GM12801 (cell line): ENCODE measurements around the gene SHE.

Source experiments
- TF ChIP-seq, protein P1 (sequence below): IDR thresholded peaks from one replicate; pipeline ENCODE4 v1.5.1; 2011; ENCODE audit warnings: control low read depth; ENCODE audit not compliant: insufficient read length; ENCODE audit errors: extremely low read depth

SHE gene

DNA sequence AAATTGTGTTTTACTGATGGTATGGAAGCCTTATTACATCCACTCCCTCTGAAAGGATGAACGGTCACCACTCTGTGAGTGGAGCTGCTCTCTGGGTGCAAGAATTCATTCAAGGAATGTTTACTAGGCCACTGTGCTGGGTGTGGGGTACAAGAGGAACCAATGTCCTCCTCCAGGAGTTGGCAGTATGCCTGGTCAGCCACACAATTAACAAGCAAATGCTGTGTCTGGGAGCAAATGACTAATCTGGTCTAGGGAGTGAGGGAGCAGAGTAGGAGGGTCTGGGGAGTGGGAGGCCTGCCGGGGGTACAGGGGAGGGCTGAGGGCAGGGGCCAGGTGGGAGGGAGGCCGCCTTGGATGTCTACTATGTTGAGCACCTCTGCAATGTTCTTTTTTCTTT, 27.4 kb downstream of the SHE start:
- TF ChIP-seq, protein P1, sequence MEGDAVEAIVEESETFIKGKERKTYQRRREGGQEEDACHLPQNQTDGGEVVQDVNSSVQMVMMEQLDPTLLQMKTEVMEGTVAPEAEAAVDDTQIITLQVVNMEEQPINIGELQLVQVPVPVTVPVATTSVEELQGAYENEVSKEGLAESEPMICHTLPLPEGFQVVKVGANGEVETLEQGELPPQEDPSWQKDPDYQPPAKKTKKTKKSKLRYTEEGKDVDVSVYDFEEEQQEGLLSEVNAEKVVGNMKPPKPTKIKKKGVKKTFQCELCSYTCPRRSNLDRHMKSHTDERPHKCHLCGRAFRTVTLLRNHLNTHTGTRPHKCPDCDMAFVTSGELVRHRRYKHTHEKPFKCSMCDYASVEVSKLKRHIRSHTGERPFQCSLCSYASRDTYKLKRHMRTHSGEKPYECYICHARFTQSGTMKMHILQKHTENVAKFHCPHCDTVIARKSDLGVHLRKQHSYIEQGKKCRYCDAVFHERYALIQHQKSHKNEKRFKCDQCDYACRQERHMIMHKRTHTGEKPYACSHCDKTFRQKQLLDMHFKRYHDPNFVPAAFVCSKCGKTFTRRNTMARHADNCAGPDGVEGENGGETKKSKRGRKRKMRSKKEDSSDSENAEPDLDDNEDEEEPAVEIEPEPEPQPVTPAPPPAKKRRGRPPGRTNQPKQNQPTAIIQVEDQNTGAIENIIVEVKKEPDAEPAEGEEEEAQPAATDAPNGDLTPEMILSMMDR: no peak

DNA sequence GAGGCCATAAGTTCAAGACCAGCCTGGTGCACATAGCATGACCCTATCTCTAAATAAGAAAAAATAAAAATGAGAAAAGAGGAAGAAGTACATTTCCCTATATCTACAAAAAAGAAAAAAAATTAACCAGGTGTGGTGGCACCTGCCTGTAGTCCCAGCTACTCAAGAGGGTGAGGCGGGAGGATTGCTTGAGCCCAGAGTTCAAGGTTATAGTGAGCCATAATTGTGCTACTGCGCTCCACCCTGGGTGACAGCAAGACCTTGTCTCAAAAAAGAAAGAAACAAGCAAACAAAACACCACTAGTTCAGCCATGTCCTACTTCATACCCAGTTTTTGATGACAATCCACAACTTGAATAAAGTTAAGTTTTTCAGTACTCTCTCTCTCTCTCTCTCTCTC, 30.9 kb downstream of the SHE start:
- TF ChIP-seq, protein P1: no peak

DNA sequence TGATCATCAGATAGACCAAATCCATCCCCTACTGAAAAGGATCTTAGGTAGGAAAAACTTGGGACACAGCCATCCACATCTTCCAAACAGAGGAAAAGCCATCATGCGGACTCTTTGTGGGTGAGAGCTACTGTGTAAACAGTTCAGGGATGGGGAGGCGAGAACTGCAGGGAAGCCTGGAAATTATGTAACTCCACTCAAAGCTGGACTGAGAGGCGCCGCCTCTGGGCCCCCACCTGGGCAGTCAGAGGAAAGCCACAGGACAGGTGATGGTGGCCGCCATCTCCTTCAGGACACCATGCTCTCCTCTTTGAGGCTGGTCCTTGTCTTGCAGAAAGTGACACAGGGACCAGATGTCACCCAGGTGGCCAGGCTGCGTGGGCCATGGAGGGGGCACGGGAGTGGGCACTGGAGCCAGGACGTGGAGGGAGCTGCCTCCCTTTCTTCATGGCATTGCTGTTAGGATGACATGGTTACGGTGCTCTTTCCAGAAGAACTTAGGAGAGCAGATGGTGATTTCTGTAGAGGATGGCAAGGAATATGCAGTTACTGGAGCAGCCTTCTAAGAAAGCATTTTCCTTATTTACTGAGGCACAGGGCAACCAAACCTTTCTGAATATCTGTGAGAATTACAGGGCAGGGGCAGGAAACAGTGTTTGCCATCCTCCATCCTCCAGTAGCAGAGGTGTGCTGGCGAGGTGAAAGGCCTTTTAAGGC, 32.2 kb downstream of the SHE start:
- TF ChIP-seq, protein P1: no peak

DNA sequence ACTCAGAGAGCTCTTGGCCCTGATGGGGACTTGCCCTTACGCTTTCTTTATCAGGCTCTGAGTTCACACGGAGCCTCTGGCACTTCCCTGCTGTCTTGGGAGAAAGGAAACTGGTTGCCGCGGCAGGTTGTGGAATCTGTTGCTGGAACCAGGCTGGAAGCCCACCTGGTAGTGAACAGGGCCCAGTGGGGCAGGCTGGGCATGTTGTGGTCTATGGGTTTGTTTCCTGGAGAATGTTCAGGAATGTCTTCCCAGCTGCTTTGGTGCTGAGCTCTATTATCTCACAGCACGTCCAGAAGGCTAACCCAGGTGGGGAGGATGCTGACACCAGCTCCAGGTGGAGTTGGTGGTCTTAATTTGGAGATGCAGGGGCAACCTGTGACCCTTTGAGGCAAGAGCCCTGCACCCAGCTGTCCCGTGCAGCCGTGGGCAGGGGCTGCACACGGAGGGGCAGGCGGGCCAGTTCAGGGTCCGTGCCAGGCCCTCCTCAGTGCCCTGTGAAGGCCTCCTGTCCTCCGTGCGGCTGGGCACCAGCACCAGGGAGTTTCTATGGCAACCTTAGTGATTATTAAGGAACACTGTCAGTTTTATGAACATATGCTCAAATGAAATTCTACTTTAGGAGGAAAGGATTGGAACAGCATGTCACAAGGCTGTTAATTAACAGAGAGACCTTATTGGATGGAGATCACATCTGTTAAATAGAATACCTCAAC, 33.5 kb downstream of the SHE start:
- TF ChIP-seq, protein P1: no peak

DNA sequence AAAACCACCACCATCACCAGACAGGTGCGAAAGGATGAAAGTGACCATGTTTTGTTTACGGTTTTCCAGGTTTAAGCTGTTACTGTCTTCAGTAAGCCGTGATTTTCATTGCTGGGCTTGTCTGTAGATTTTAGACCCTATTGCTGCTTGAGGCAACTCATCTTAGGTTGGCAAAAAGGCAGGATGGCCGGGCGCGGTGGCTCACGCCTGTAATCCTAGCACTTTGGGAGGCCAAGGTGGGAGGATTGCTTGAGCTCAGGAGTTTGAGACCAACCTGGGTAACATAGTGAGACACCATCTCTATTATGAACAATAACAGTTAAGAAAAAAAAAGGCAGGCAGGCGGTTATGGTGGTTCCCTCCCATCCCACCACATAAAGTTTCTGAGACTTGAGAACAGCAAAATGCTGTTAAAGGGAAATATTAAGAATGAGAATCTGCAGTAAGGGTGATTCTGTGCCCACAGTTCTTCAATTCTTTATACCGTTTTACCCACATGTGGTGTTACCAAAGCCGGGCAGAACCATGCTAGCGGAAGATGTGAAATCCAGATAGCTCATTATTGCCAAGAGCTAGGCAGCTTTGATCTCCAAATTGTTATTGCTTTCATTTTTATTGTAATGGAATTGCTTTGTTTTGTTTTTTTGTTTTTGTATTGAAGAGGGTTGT, 34.6 kb downstream of the SHE start:
- TF ChIP-seq, protein P1: no peak

DNA sequence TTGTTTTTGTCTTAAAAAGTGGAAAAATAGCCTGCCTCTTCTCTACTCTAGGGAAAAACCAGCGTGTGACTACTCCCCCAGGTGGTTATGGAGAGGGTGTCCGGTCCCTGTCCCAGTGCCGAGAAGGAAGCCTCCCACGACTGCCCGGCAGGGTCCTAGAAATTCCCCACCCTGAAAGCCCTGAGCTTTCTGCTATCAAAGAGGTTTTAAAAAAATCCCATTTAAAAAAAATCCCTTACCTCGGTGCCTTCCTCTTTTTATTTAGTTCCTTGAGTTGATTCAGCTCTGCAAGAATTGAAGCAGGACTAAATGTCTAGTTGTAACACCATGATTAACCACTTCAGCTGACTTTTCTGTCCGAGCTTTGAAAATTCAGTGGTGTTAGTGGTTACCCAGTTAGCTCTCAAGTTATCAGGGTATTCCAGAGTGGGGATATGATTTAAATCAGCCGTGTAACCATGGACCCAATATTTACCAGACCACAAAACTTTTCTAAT, 35.2 kb downstream of the SHE start:
- TF ChIP-seq, protein P1: no peak

DNA sequence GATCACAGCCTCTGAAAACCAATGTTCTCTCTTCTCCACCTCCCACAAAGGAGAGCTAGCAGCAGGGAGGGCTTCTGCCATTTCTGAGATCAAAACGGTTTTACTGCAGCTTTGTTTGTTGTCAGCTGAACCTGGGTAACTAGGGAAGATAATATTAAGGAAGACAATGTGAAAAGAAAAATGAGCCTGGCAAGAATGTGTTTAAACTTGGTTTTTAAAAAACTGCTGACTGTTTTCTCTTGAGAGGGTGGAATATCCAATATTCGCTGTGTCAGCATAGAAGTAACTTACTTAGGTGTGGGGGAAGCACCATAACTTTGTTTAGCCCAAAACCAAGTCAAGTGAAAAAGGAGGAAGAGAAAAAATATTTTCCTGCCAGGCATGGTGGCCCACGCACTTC, 36.0 kb downstream of the SHE start:
- TF ChIP-seq, protein P1: no peak
